Esophagus (tissue), 2 donors: ENCODE results near the gene KCND1. TPM values are rescaled to one million over a fixed set of nuclear protein-coding genes. Genes with fewer than 3 reads are reported as not detected.

Experiments
- H3K27ac ChIP-seq, 2 donors: one replicate each; pipeline ENCODE4 v1.5.1; 2013; ENCODE audit warnings: low read depth in 2 of 2, mild to moderate bottlenecking in 2 of 2, inconsistent platforms in 1 of 2, low read length in 1 of 2, moderate library complexity in 1 of 2
- H3K27me3 ChIP-seq, 2 donors: one replicate each; pipeline ENCODE4 v1.6.1; 2013; ENCODE audit warnings: low read length in 2 of 2, control low read depth in 1 of 2, mild to moderate bottlenecking in 1 of 2; ENCODE audit not compliant: insufficient read depth in 2 of 2, control insufficient read depth in 1 of 2
- H3K36me3 ChIP-seq, 2 donors: one replicate each; pipeline ENCODE4 v1.6.1; 2013; ENCODE audit warnings: low read length in 1 of 2; ENCODE audit not compliant: control insufficient read depth in 2 of 2, insufficient read depth in 2 of 2
- H3K4me1 ChIP-seq, 2 donors: one replicate each; pipeline ENCODE4 v1.6.1; 2013; ENCODE audit warnings: low read length in 1 of 2; ENCODE audit not compliant: control insufficient read depth in 2 of 2, insufficient read depth in 2 of 2
- H3K4me3 ChIP-seq, 2 donors: one replicate each; pipeline ENCODE4 v1.5.1; 2013; ENCODE audit warnings: low read length in 2 of 2, mild to moderate bottlenecking in 2 of 2, low read depth in 1 of 2, moderate library complexity in 1 of 2
- H3K9me3 ChIP-seq, 2 donors: one replicate each; pipeline ENCODE4 v1.6.1; 2013; ENCODE audit warnings: mild to moderate bottlenecking in 2 of 2, low read depth in 1 of 2, low read length in 1 of 2, moderate library complexity in 1 of 2; ENCODE audit not compliant: control insufficient read depth in 2 of 2, insufficient read depth in 1 of 2
- WGBS, 2 donors: extraction: QIAGEN DNeasy Blood & Tissue Kit; methylation state at CpG; one replicate each; pipeline ENCODE4 v1.1.7; 2013; 5-methylcytosine and 5-hydroxymethylcytosine counted together
- polyA plus RNA-seq, 2 donors: library from polyadenylated mRNA; stranded (reverse); fragments of 200-250 nt; gene quantifications; one replicate each; pipeline ENCODE4 v1.2.3, GENCODE V29; 2013
- donor health status: healthy with polysubstance abuse.
- donor health status: Bipolar disorder and iron deficiency.

The KCND1 gene
- polyA plus RNA-seq, 2 donors = 0.25 to 0.41 TPM

GRCh38 chrX:48966796-48967579, 4.7 kb downstream of the KCND1 start:
- Histone ChIP-seq H3K4me3 (no peak overlapping the region), H3K36me3 (peaks cover 0 to 2% of the 10 kb centered on the region in 2 donors), H3K27ac (no peak overlapping the region), H3K9me3 (no peaks in the 10 kb centered on the region), H3K4me1 (peaks cover 0 to 2% of the 10 kb centered on the region in 2 donors), H3K27me3 (no peaks in the 10 kb centered on the region)
- 72 to 89% methylated on average over 15 of the region's 15 CpGs for WGBS, 2 donors

DNA sequence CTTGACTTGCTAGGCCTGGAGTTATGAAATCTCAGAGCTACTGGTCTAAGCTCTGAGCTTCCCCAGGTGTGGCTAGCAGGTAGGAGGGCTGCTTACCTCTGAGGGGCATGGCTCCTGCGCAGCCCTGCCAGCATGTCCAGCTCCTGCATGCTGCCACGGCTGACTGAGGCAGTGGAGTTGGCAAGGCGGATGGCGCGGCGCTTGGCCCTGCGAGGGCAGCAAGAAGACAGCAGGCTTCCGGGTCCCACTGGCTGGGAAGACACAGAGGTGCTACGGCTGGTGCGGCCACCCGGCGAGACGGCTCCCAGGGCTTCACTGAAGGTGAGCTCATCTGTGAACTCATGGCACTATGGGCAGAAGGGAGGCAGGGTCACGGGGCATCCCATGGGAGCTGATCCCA, 5.7 kb downstream of the KCND1 start:
- WGBS, 2 donors = 91 to 93% methylated on average over 14 of the region's 14 CpGs
- Histone ChIP-seq H3K27ac (no peak overlapping the region), H3K36me3 (peaks cover 0 to 2% of the 10 kb centered on the region in 2 donors), H3K4me1 (no peaks in the 10 kb centered on the region), H3K9me3 (no peaks in the 10 kb centered on the region), H3K4me3 (no peak overlapping the region), H3K27me3 (no peaks in the 10 kb centered on the region)

GRCh38 chrX:48961585-48962091, 10.0 kb downstream of the KCND1 start:
- no peak overlapping the region for H3K27ac ChIP-seq

DNA sequence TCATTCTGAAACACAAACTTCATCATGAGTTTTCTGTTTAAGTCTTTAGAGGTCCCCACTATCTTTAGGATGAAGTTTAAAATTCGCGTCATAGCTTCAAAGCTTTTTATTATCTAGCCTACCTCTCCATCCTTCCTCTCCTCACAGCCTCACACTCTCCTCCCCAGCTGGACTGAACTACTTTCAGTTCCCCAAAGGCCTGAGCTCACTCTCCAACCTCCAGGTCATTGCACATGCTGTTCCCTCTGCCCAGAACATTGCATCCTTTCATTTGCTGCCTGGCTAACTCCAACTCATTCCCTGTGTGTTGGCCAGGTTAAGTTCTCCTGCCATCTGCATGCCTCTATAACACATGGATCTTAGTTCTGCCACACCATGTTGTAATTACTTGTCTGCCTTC, 11.4 kb downstream of the KCND1 start:
- H3K36me3 ChIP-seq = peaks cover 0 to 3% of the 10 kb centered on the region in 2 donors
- H3K4me3 ChIP-seq = no peak overlapping the region
- H3K27ac ChIP-seq = no peak overlapping the region
- H3K9me3 ChIP-seq = no peaks in the 10 kb centered on the region
- no peaks in the 10 kb centered on the region for H3K27me3 ChIP-seq
- peaks cover 0 to 2% of the 10 kb centered on the region in 2 donors for H3K4me1 ChIP-seq
- WGBS, 2 donors = 74 to 88% methylated on average over 2 of the region's 2 CpGs

More at GRCh38 chrX:48961585-48962091, 10.0 kb downstream of the KCND1 start:
- Histone ChIP-seq H3K27me3 (no peaks in the 10 kb centered on the region), H3K9me3 (no peaks in the 10 kb centered on the region), H3K36me3 (peaks cover 0 to 2% of the 10 kb centered on the region in 2 donors), H3K4me3 (no peak overlapping the region), H3K4me1 (peaks cover 0 to 2% of the 10 kb centered on the region in 2 donors)
- 52 to 59% methylated on average over 5 of the region's 5 CpGs for WGBS, 2 donors

- H3K27me3 ChIP-seq = no peaks in the 10 kb centered on the region
- peak overlapping the region in 1 of 2 donors; percentile 40 for H3K4me3 ChIP-seq
- H3K9me3 ChIP-seq = no peaks in the 10 kb centered on the region
- 1 to 37% methylated on average over 21 of the region's 21 CpGs for WGBS, 2 donors
- peaks cover 0 to 7% of the 10 kb centered on the region in 2 donors for H3K36me3 ChIP-seq
- peaks cover 0 to 7% of the 10 kb centered on the region in 2 donors for H3K4me1 ChIP-seq
- H3K27ac ChIP-seq = peak overlapping the region; percentile 95
Measured at GRCh38 chrX:48958635-48959094, 13.0 kb downstream of the KCND1 start.

- peaks cover 0 to 7% of the 10 kb centered on the region in 2 donors for H3K36me3 ChIP-seq
- peaks cover 0 to 11% of the 10 kb centered on the region in 2 donors for H3K4me1 ChIP-seq
- WGBS, 2 donors = 0 to 37% methylated on average over 64 to 66 of the region's 66 CpGs
Measured at GRCh38 chrX:48957827-48958634, 13.6 kb downstream of the KCND1 start.

DNA sequence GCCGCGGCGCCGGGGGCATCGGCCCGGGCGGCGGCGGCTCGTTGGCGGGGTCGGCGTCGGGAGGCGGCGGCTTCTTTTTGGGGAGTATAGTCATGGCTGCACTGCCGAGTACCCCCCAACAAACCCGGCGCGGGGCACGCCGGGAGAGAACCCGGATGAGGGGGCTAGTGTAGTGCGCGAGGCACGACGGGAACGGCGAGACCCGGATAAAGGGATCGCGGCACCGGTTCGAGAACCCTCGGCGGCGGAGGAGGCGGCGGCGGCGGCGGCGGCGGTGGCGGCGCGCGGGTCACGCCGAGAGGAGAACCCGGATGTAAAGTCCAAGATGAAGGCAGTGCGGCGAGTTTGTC, 14.2 kb downstream of the KCND1 start, which contains the start of gene OTUD5:
Gene OTUD5 (minus strand): TSS at position 131 of the 350 bp plus-strand sequence. CDS start 37 bp downstream, at position 94.
- Histone ChIP-seq H3K36me3 (peaks cover 0 to 7% of the 10 kb centered on the region in 2 donors), H3K27me3 (no peaks in the 10 kb centered on the region), H3K4me3 (peak within 1 kb of the TSS; percentile 42 to 86), H3K4me1 (peaks cover 0 to 13% of the 10 kb centered on the region in 2 donors), H3K27ac (peak within 1 kb of the TSS; percentile 95 to 98), H3K9me3 (no peaks in the 10 kb centered on the region)
- 0 to 39% methylated on average over 29 to 53 of the region's 53 CpGs for WGBS, 2 donors

More at GRCh38 chrX:48957827-48958634, 13.6 kb downstream of the KCND1 start:
- H3K9me3 ChIP-seq = no peaks in the 10 kb centered on the region
- no peaks in the 10 kb centered on the region for H3K27me3 ChIP-seq
- peak overlapping the region; percentile 95 to 98 for H3K27ac ChIP-seq
- peak overlapping the region; percentile 42 to 86 for H3K4me3 ChIP-seq

- H3K4me3 ChIP-seq = peak overlapping the region; percentile 42 to 86
- 1 to 30% methylated on average over 54 to 61 of the region's 61 CpGs for whole genome bisulfite sequencing, 2 donors
- peaks cover 0 to 7% of the 10 kb centered on the region in 2 donors for H3K36me3 ChIP-seq
- H3K27me3 ChIP-seq = no peaks in the 10 kb centered on the region
- H3K9me3 ChIP-seq = no peaks in the 10 kb centered on the region
- H3K4me1 ChIP-seq = peaks cover 0 to 13% of the 10 kb centered on the region in 2 donors
- peak overlapping the region; percentile 90 to 95 for H3K27ac ChIP-seq
Measured at GRCh38 chrX:48956728-48957414, 14.8 kb downstream of the KCND1 start.

DNA sequence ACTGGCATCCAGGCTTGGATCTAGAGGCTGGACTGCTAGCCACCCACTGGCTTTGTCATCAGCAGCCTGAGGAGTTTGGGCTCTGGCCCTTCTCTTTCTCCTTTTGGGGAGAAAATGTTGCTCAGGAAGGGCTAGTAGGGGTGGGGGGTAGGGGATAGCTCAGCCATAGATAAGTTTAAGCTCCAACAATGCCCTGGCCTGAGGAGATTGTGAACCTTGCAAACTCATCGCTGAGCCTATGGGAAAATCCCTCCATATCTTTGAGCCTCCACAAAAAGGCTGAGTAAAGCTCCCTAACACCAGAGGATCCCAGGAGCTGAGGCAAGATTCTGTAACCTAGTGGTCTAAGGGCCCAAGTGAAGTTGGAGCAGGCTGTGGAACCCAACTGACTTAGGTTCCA, 23.1 kb downstream of the KCND1 start:
- H3K36me3 ChIP-seq = no peaks in the 10 kb centered on the region
- H3K4me3 ChIP-seq = no peak overlapping the region
- no peaks in the 10 kb centered on the region for H3K9me3 ChIP-seq
- H3K27ac ChIP-seq = no peak overlapping the region
- peaks cover 0 to 5% of the 10 kb centered on the region in 2 donors for H3K4me1 ChIP-seq
- no peaks in the 10 kb centered on the region for H3K27me3 ChIP-seq
- WGBS, 2 donors = 95 to 96% methylated on average over 1 of the region's 1 CpG
